Measurements from ENCODE around the gene HCST.

HCST gene

GRCh38 chr19:35901854-35902661, at the start of gene HCST:
HCST (plus strand) TSS chr19:35902529; CDS start chr19:35902594, 65 bp downstream.
- Histone ChIP-seq H3K27ac (ENCODE audit: low read depth, low read length) (peak within 1 kb of the TSS; percentile 52), H3K4me1 (ENCODE audit: control insufficient read depth, insufficient read depth, low read length) (peaks cover 2% of the 10 kb centered on the region), H3K4me3 (ENCODE audit: low read length) (peak within 1 kb of the TSS; percentile 47), H3K36me3 (ENCODE audit: control insufficient read depth, insufficient read depth, low read length) (no peaks in the 10 kb centered on the region), H3K27me3 (ENCODE audit: control insufficient read depth, insufficient read depth, low read length) (no peaks in the 10 kb centered on the region), H3K9ac (ENCODE audit: low read length) (no peak within 1 kb of the TSS)

GRCh38 chr19:35853038-35853756, 49.1 kb upstream of the HCST start:
- H3K27me3 ChIP-seq (ENCODE audit: control insufficient read depth, insufficient read depth, low read length) = peaks cover 30% of the 10 kb centered on the region
- no peak overlapping the region for H3K27ac ChIP-seq (ENCODE audit: low read depth, low read length)
- no peak overlapping the region for H3K9ac ChIP-seq (ENCODE audit: low read length)
- H3K4me1 ChIP-seq (ENCODE audit: control insufficient read depth, insufficient read depth, low read length) = no peaks in the 10 kb centered on the region
- no peaks in the 10 kb centered on the region for H3K36me3 ChIP-seq (ENCODE audit: control insufficient read depth, insufficient read depth, low read length)
- H3K4me3 ChIP-seq (ENCODE audit: low read length) = no peak overlapping the region

- Histone ChIP-seq H3K27ac (ENCODE audit: low read depth, low read length) (no peak within 1 kb of the TSS), H3K27me3 (ENCODE audit: control insufficient read depth, insufficient read depth, low read length) (peaks cover 41% of the 10 kb centered on the region)
Measured at GRCh38 chr19:35856546-35857149, 45.7 kb upstream of the HCST start, which contains the start of gene KIRREL2. KIRREL2 (plus strand) TSS chr19:35856911; CDS start chr19:35857120, 209 bp downstream.

GRCh38 chr19:35858311-35858710, 44.0 kb upstream of the HCST start:
- peaks cover 35% of the 10 kb centered on the region for H3K27me3 ChIP-seq (ENCODE audit: control insufficient read depth, insufficient read depth, low read length)
- H3K4me3 ChIP-seq (ENCODE audit: low read length) = no peak overlapping the region

More at GRCh38 chr19:35856546-35857149, 45.7 kb upstream of the HCST start, which contains the start of gene KIRREL2:
- H3K4me1 ChIP-seq (ENCODE audit: control insufficient read depth, insufficient read depth, low read length) = no peaks in the 10 kb centered on the region
- no peaks in the 10 kb centered on the region for H3K36me3 ChIP-seq (ENCODE audit: control insufficient read depth, insufficient read depth, low read length)
- peak within 1 kb of the TSS; percentile 40 for H3K4me3 ChIP-seq (ENCODE audit: low read length)
- no peak within 1 kb of the TSS for H3K9ac ChIP-seq (ENCODE audit: low read length)

GRCh38 chr19:35859414-35859813, 42.9 kb upstream of the HCST start:
- no peak overlapping the region for H3K9ac ChIP-seq (ENCODE audit: low read length)
- no peaks in the 10 kb centered on the region for H3K36me3 ChIP-seq (ENCODE audit: control insufficient read depth, insufficient read depth, low read length)
- H3K4me3 ChIP-seq (ENCODE audit: low read length) = no peak overlapping the region
- H3K27ac ChIP-seq (ENCODE audit: low read depth, low read length) = no peak overlapping the region
- no peaks in the 10 kb centered on the region for H3K4me1 ChIP-seq (ENCODE audit: control insufficient read depth, insufficient read depth, low read length)
- H3K27me3 ChIP-seq (ENCODE audit: control insufficient read depth, insufficient read depth, low read length) = peaks cover 35% of the 10 kb centered on the region

More at GRCh38 chr19:35858311-35858710, 44.0 kb upstream of the HCST start:
- Histone ChIP-seq H3K4me1 (ENCODE audit: control insufficient read depth, insufficient read depth, low read length) (no peaks in the 10 kb centered on the region), H3K9ac (ENCODE audit: low read length) (no peak overlapping the region), H3K27ac (ENCODE audit: low read depth, low read length) (no peak overlapping the region), H3K36me3 (ENCODE audit: control insufficient read depth, insufficient read depth, low read length) (no peaks in the 10 kb centered on the region)

- H3K4me1 ChIP-seq (ENCODE audit: control insufficient read depth, insufficient read depth, low read length) = no peaks in the 10 kb centered on the region
- no peak overlapping the region for H3K27ac ChIP-seq (ENCODE audit: low read depth, low read length)
- H3K4me3 ChIP-seq (ENCODE audit: low read length) = no peak overlapping the region
- peaks cover 31% of the 10 kb centered on the region for H3K27me3 ChIP-seq (ENCODE audit: control insufficient read depth, insufficient read depth, low read length)
- no peaks in the 10 kb centered on the region for H3K36me3 ChIP-seq (ENCODE audit: control insufficient read depth, insufficient read depth, low read length)
- no peak overlapping the region for H3K9ac ChIP-seq (ENCODE audit: low read length)
Measured at GRCh38 chr19:35860436-35860817, 41.9 kb upstream of the HCST start.

- peaks cover 29% of the 10 kb centered on the region for H3K27me3 ChIP-seq (ENCODE audit: control insufficient read depth, insufficient read depth, low read length)
- H3K9ac ChIP-seq (ENCODE audit: low read length) = no peak overlapping the region
- no peaks in the 10 kb centered on the region for H3K4me1 ChIP-seq (ENCODE audit: control insufficient read depth, insufficient read depth, low read length)
- H3K27ac ChIP-seq (ENCODE audit: low read depth, low read length) = no peak overlapping the region
- H3K4me3 ChIP-seq (ENCODE audit: low read length) = no peak overlapping the region
- H3K36me3 ChIP-seq (ENCODE audit: control insufficient read depth, insufficient read depth, low read length) = no peaks in the 10 kb centered on the region
Measured at GRCh38 chr19:35860818-35861639, 41.3 kb upstream of the HCST start.

- Histone ChIP-seq H3K4me3 (ENCODE audit: low read length) (no peak overlapping the region), H3K27ac (ENCODE audit: low read depth, low read length) (no peak overlapping the region), H3K36me3 (ENCODE audit: control insufficient read depth, insufficient read depth, low read length) (no peaks in the 10 kb centered on the region), H3K27me3 (ENCODE audit: control insufficient read depth, insufficient read depth, low read length) (peaks cover 24% of the 10 kb centered on the region), H3K9ac (ENCODE audit: low read length) (no peak overlapping the region), H3K4me1 (ENCODE audit: control insufficient read depth, insufficient read depth, low read length) (no peaks in the 10 kb centered on the region)
Measured at GRCh38 chr19:35861640-35862160, 40.6 kb upstream of the HCST start.

GRCh38 chr19:35862528-35862927, 39.8 kb upstream of the HCST start:
- Histone ChIP-seq H3K4me1 (ENCODE audit: control insufficient read depth, insufficient read depth, low read length) (no peaks in the 10 kb centered on the region), H3K36me3 (ENCODE audit: control insufficient read depth, insufficient read depth, low read length) (no peaks in the 10 kb centered on the region), H3K27ac (ENCODE audit: low read depth, low read length) (no peak overlapping the region), H3K4me3 (ENCODE audit: low read length) (no peak overlapping the region), H3K9ac (ENCODE audit: low read length) (no peak overlapping the region), H3K27me3 (ENCODE audit: control insufficient read depth, insufficient read depth, low read length) (peaks cover 21% of the 10 kb centered on the region)

GRCh38 chr19:35863018-35863417, 39.3 kb upstream of the HCST start:
- Histone ChIP-seq H3K9ac (ENCODE audit: low read length) (no peak overlapping the region), H3K36me3 (ENCODE audit: control insufficient read depth, insufficient read depth, low read length) (no peaks in the 10 kb centered on the region), H3K27me3 (ENCODE audit: control insufficient read depth, insufficient read depth, low read length) (peaks cover 21% of the 10 kb centered on the region), H3K27ac (ENCODE audit: low read depth, low read length) (no peak overlapping the region), H3K4me1 (ENCODE audit: control insufficient read depth, insufficient read depth, low read length) (no peaks in the 10 kb centered on the region), H3K4me3 (ENCODE audit: low read length) (no peak overlapping the region)

GRCh38 chr19:35868172-35868822, 34.0 kb upstream of the HCST start, which contains the start of gene APLP1:
APLP1 (plus strand) TSS chr19:35868574; CDS start chr19:35868637, 63 bp downstream.
- H3K9ac ChIP-seq (ENCODE audit: low read length) = no peak within 1 kb of the TSS

More at GRCh38 chr19:35868172-35868822, 34.0 kb upstream of the HCST start, which contains the start of gene APLP1:
- Histone ChIP-seq H3K4me1 (ENCODE audit: control insufficient read depth, insufficient read depth, low read length) (peaks cover 3% of the 10 kb centered on the region), H3K4me3 (ENCODE audit: low read length) (peak within 1 kb of the TSS; percentile 10), H3K27me3 (ENCODE audit: control insufficient read depth, insufficient read depth, low read length) (peaks cover 11% of the 10 kb centered on the region), H3K27ac (ENCODE audit: low read depth, low read length) (no peak within 1 kb of the TSS), H3K36me3 (ENCODE audit: control insufficient read depth, insufficient read depth, low read length) (no peaks in the 10 kb centered on the region)
